Left ventricle myocardium superior (tissue), 1 donor: ENCODE results near the gene EGR1. TPM values are rescaled to one million over a fixed set of nuclear protein-coding genes. Genes with fewer than 3 reads are reported as not detected.

Experiments
- ATAC-seq: fragments of 200-7000 bp; cut with Tn5 transposase; one replicate; pipeline ENCODE4 v1.9.1; 2020; ENCODE audit warnings: mild to moderate bottlenecking, moderate library complexity
- DNase-seq: peaks from one replicate; pipeline ENCODE4 v3.0.0-alpha.2; 2020
- intact Hi-C: fragments of 100-400 bp; cut with micrococcal nuclease; formaldehyde crosslinking; loops from one replicate; pipeline ENCODE4 v1.11.0; 2022
- long read RNA-seq: library from polyadenylated mRNA; unstranded; transcript quantifications from one replicate; pipeline ENCODE4 v2.0.0, GENCODE V29; 2021
- total RNA-seq: library from RNA; stranded (reverse); fragmentation: NEBNext Ultra II Directional; extraction: Animal tissue kit (Norgen Biotek cat#: 25700); gene quantifications from one replicate; pipeline ENCODE4 v1.2.1, GENCODE V29; 2021
- donor health status: DM: no; HTN: yes; CAD: no; lungs with severe emphysema.

Gene EGR1
- total RNA-seq, result 6.4 TPM
- long read RNA-seq, partial matches to known transcripts, result 0 of 1 reads
- long read RNA-seq, other reads (novel, unspliced or antisense), result 0 of 1 reads

- peak; percentile 95 for DNase-seq
- intact Hi-C loops, result no loop called here
- peak; percentile 73 for ATAC-seq
Observed at GRCh38 chr5:138465261-138466124, at the start of gene EGR1. TSS of gene EGR1 (plus strand) at chr5:138465479. CDS start at chr5:138465762, 283 bp downstream.

GRCh38 chr5:138418444-138418843 is 46.8 kb upstream of the EGR1 start:
- ATAC-seq (no peak), DNase-seq (no peak)
- intact Hi-C loops, result no loop called here

DNA sequence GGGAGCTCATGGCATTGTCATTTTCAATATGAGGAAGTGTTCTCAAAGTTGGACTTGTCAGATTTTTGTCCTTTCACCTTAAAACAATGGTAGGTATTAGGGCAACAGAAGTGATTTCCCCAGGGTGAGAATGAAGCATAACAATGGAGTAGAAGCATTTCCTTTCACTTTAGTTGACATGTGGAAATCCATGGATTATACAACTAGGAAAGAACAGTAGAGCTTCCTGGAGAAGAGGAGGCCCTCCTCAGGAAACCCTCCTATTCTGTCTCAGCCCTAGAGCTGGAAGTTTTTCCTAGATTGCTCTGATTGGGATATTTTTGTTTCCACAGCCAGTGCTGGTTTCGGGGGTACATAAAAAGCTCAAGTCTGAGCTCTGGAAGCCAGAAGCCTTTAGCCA is 40.2 kb upstream of the EGR1 start:
- intact Hi-C loops, result no loop called here
- no peak for DNase-seq
- ATAC-seq, result peak; percentile 42

- ATAC-seq (no peak), DNase-seq (no peak)
- intact Hi-C loops, result no loop called here
Observed at GRCh38 chr5:138435943-138436342, 29.3 kb upstream of the EGR1 start.

- DNase-seq (no peak), ATAC-seq (no peak)
- intact Hi-C loops, result no loop called here
Observed at GRCh38 chr5:138438003-138438723, 27.1 kb upstream of the EGR1 start.

DNA sequence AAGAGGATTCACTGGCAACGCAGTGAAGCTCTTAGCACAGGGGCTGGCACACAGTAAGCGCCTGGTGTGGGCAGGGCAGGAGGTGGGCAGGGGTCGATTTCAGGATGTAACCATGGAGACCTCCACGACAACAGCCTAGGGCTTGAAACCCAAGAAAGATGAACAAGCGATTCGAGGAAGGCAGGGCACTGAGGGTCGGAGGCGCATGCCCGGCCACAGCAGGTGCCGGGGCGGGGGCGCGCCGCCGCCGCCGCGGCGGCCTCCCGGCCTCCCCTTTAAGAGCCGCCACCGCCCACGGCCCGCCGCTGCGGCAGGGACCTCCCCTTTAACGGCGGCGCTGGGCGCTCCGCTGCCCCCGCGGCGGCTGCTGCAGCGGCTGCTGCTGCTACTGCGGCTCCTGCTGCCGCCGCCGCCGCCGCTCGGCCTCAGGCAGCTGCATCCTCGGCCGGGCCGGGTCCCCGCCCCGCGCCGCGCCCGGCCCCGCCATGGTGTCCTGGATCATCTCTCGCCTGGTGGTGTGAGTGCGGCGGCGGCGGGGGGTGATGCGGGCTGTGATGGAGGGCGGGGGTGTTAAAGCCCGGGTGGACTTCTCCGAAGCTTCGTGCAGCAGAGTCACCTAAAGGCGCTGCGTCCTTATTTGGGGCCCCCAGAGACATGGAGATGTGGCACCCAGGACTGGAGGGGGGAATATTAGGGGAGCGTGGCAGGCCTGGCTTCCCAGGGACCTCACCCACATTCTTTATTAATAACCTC is 26.4 kb upstream of the EGR1 start, which contains the start of gene REEP2:
Gene REEP2 (plus strand): TSS at position 334 of the 753 bp plus-strand sequence. CDS start 152 bp downstream, at position 486.
- intact Hi-C loops, result no loop called here
- peak; percentile 70 for ATAC-seq
- peak; percentile 62 for DNase-seq

DNA sequence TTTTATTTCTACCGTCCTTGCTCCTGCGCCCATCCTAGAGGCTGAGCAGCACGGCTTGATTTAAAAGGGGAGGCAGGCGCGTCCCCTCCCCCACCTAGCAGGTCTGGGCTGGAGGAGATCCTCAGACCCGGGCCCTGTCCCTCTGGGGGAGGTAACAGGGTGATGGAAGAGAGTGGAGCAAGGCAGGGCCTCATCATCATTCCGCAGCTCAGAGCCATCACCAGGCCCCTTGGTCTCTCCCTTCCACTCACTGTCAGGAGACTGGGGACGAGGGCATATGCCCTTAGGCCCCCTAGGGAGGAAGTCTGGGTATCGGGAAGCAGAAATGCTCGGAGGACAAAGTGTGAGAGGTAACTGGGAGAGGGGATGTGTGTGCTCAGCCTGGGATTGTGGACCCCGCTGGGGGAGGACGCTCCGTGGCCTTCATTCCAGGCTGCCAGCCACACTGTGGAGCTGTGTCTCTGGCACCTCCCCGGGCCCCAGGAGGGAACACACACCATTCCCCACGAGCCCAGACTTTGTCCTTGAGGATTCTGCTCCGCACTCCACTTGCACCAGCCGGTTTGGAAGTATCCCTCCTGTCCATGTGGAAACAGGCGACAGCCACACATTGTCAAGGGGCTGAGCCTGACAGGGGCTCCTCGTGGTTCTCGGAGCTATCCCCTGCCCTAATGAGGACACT is 25.7 kb upstream of the EGR1 start:
- DNase-seq (no peak), ATAC-seq (peak; percentile 17)
- intact Hi-C loops, result no loop called here

DNA sequence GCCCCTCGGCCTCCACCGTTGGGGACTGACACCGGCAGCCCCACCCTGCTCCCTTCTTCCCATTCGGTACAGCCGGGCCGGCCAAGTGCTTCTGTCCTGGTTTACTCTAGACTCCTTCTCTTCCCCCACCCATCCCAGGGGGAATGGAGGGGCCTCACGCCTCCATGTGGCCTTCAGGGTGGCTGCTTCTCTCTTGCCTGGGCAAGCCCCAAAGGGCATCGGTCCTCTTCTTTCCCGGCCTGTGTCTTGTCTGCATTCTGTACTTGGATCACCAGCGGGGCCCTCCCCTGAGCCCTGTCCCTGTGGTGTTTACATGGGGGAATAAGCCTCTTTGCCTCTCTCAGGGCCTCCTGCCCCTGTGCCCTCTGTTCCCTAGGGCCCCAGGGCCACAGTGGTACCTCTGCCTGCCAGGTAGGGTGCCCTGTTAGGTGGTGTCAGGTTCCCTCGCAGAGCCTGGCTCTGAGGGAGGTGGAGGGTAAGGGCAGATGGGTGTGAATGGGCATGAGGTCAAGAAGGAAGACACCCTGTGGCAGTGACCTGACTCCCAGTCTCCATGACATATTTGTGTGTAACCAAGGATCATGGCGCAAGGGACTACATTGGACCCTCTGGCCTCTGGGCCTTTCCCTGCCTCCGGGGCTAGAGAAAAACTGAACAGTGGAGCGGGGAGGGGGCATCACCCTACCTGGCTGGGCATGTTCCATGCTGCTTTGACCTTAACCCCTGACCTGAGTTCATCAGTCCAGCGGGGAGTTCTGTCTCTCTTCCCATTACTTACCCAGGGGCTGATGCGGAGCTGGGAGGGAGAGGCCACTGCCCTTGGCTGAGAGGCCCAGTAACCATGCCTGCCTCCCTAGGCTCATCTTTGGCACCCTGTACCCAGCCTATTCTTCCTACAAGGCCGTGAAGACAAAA is 24.9 kb upstream of the EGR1 start:
- intact Hi-C loops, result no loop called here
- ATAC-seq, result peak; percentile 3
- no peak for DNase-seq

DNA sequence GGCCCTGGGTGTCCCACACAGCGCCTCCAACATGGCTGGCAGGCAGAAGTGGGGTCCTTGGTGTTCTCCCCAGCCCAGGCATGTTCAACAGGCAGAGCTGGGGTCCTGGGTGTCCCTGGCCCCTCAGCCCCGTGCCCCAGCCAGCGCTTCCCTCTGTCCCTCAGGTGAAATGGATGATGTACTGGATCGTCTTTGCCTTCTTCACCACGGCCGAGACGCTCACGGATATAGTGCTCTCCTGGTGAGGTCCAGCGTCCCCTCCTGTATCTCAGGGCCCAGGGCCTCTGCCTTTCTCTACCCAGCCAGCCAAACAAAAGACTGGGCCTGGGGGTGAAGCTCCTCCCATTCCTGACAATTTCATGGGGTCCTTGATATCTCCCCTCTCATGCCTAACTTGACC is 24.1 kb upstream of the EGR1 start:
- no peak for ATAC-seq
- intact Hi-C loops, result no loop called here
- no peak for DNase-seq

DNA sequence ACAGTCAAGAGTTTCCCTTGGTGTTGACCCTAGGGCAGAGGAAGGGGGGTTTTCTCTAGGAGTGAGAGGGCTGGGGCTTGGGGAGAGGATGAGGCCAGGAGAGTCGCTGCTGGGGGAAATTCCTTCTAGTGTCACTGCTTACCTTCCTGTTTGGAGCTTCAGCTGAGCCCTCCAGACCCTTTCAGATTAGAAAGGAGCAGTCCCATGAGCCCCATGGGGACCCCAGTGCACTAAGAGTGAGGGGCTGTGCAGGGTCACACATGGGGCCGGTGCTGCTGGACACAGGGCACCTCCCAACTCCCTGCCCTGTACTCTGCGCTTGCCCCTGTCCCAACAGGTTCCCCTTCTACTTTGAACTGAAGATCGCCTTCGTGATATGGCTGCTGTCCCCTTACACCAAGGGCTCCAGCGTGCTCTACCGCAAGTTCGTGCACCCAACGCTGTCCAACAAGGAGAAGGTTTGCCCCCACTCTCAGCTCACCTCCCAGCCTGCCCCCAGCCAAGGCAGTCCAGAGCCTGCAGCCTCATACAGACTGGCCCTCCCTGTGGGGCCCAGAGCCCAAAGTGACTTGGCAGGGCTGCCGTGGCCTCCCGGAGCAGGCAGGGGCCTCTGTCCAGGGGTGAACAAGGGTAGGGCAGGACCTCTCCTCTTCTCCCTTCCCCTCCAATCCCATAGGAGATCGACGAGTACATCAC is 21.1 kb upstream of the EGR1 start:
- no peak for ATAC-seq
- DNase-seq, result no peak
- intact Hi-C loops, result no loop called here

GRCh38 chr5:138444774-138445546 is 20.3 kb upstream of the EGR1 start:
- no peak for ATAC-seq
- intact Hi-C loops, result loop anchor here (5.0 kb wide), 1 partner anchor 57 kb away; no protein-coding TSS in a partner anchor
- no peak for DNase-seq

GRCh38 chr5:138445547-138446271 is 19.6 kb upstream of the EGR1 start:
- ATAC-seq (no peak), DNase-seq (no peak)
- intact Hi-C loops, result loop anchor here (5.0 kb wide), 1 partner anchor 57 kb away; no protein-coding TSS in a partner anchor

GRCh38 chr5:138448070-138448469 is 17.2 kb upstream of the EGR1 start:
- no peak for ATAC-seq
- intact Hi-C loops, result loop anchor here (5.0 kb wide), 1 partner anchor 54 kb away; no protein-coding TSS in a partner anchor

DNA sequence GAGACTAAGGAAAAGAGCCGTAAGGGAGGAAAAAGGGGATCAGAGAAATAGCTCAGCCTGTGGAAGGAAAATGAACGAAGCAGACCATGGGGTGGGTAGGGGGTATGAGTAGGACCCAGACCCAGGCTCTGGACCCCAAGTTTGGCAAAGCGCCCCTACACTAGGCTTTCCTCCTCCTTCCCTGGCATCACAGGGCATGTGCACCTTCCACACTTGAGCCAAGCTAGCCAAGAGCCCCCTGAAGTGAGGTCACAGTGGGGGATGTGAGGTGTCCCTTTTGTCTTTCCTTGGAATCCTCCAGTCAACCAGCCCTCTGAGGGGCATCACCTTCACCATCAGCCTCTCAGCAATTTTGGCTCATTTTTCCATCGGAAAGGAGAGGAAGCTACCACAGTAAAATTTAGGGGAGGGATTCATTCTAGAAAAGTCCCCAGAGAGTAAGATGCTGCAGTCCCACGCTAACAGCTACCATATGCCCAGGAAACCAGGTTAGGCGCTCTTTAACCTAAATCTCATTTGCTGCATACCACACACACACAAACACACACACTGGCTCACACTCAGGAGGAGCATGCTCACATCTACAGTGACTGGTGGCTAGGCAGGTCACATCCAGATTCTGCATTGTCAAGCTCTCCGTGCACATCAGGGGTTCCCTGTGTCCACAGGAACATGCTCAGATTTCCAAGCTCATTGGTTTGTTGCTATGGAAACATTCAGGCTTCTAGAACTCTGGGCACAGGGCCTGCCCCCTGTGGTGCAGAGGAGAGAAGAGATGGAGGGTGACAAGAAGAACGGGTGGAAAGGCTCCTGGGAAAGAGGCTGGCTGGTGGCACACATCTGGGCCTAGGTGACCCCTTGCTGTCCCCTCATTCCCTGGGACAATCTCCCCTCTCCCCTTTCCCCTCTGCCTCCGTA is 16.5 kb upstream of the EGR1 start:
- DNase-seq (no peak), ATAC-seq (no peak)
- intact Hi-C loops, result loop anchor here (5.0 kb wide), 1 partner anchor 54 kb away; no protein-coding TSS in a partner anchor

More at GRCh38 chr5:138448070-138448469, 17.2 kb upstream of the EGR1 start:
- no peak for DNase-seq
